ENCODE data around the gene SORD.

The SORD gene

DNA sequence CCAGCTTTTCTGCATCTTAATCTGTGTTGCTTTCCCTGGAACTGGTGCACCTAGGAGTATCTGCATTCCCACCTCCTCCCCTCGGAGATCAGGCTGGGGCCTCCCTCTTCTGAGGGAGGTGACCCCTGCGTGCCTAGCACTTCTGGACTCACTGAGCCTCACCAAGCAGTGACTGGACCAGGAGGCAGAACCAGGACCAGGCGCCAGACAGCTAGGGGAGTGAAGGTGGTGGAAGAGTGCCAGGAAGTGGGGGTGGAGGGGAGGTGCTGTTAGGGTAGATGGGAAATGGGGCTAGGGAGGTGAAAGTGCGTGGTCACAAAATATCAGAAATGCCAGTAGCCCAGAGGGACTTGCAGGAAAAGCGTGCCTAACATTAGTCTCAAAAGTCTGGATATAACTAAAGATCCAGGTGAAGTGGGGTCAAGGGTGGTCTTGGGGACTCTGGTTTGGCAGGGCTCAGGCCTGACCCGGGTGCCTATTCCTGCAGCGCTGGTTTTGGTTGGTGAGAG is 92.4 kb downstream of the SORD start:
- DNase-seq (ENCODE audit: extremely low read depth, low read depth), result no peak
- TF ChIP-seq, protein P1, sequence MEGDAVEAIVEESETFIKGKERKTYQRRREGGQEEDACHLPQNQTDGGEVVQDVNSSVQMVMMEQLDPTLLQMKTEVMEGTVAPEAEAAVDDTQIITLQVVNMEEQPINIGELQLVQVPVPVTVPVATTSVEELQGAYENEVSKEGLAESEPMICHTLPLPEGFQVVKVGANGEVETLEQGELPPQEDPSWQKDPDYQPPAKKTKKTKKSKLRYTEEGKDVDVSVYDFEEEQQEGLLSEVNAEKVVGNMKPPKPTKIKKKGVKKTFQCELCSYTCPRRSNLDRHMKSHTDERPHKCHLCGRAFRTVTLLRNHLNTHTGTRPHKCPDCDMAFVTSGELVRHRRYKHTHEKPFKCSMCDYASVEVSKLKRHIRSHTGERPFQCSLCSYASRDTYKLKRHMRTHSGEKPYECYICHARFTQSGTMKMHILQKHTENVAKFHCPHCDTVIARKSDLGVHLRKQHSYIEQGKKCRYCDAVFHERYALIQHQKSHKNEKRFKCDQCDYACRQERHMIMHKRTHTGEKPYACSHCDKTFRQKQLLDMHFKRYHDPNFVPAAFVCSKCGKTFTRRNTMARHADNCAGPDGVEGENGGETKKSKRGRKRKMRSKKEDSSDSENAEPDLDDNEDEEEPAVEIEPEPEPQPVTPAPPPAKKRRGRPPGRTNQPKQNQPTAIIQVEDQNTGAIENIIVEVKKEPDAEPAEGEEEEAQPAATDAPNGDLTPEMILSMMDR (IDR thresholded peaks at IDR 0.05; ENCODE audit: low read depth, low read length), result no peak

DNA sequence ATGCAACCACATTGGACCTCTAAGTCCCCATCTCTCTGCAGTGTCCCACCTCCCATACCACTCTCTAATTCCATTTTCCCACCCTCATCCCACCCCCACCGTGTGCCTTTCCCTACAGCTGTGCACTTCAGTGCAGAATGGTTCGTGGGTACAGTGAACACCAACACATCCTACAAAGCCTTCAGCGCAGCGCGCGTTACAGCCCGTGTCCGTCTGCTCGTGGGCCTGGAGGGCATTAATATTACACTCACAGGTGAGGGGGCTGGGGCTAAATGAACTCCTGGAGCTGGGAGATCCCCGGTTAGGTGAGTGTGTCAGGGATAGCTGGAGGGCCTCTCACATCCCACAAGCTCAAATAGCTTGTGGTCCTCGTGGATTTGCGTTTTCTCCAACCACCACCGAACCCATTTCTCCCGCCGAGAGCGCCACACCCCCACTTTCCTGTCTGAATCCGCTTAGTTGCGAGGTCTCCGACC is 93.0 kb downstream of the SORD start:
- DNase-seq (ENCODE audit: extremely low read depth, low read depth), result no peak
- TF ChIP-seq, protein P1 (IDR thresholded peaks at IDR 0.05; ENCODE audit: low read depth, low read length), result no peak

DNA sequence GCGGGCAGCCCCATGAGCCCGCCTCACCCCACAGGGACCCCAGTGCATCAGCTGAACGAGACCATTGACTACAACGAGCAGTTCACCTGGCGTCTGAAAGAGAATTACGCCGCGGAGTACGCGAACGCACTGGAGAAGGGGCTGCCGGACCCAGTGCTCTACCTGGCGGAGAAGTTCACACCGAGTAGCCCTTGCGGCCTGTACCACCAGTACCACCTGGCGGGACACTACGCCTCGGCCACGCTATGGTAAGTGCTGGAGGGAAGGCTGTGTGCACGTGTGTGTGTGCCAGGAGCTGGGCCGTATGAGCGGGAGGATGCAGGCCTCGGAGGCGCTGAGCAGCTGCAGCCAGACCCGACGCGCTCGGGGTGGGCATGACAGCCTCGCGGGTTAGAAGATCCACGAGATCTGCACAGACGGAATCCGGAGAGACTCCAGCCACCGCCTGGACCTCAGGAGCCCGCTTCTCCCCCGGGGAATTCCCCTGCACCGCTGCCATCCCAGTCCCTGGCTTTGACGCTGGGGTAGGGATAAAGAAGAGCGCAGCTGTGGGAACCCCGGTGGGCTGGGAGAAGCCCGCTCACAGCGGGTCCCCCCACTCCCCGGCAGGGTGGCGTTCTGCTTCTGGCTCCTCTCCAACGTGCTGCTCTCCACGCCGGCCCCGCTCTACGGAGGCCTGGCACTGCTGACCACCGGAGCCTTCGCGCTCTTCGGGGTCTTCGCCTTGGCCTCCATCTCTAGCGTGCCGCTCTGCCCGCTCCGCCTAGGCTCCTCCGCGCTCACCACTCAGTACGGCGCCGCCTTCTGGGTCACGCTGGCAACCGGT is 93.7 kb downstream of the SORD start:
- TF ChIP-seq, protein P1 (IDR thresholded peaks at IDR 0.05; ENCODE audit: low read depth, low read length), result no peak
- no peak for DNase-seq (ENCODE audit: extremely low read depth, low read depth)

DNA sequence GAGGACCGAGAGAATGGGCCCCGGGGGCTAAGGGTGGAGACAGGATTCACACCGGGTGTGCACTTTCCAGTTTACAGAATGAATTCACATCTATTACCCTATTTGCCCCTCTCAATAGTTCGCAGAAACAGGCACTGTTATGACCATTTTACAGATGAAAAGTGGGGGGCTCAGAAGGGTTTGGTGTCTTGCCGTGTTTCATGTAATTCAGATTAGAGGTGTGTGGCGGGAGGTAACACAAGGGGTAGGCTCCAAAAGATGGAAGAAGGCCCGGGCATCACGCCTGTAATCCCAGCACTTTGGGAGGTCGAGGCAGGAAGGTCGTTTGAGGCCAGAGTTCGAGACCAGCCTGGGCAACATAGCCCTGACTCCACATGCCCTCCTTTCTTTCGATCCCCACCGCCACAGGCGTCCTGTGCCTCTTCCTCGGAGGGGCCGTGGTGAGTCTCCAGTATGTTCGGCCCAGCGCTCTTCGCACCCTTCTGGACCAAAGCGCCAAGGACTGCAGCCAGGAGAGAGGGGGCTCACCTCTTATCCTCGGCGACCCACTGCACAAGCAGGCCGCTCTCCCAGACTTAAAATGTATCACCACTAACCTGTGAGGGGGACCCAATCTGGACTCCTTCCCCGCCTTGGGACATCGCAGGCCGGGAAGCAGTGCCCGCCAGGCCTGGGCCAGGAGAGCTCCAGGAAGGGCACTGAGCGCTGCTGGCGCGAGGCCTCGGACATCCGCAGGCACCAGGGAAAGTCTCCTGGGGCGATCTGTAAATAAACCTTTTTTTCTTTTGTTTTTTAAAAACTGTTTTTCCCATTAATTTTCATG is 94.5 kb downstream of the SORD start:
- DNase-seq (ENCODE audit: extremely low read depth, low read depth), result no peak
- TF ChIP-seq, protein P1 (IDR thresholded peaks at IDR 0.05; ENCODE audit: low read depth, low read length), result no peak

DNA sequence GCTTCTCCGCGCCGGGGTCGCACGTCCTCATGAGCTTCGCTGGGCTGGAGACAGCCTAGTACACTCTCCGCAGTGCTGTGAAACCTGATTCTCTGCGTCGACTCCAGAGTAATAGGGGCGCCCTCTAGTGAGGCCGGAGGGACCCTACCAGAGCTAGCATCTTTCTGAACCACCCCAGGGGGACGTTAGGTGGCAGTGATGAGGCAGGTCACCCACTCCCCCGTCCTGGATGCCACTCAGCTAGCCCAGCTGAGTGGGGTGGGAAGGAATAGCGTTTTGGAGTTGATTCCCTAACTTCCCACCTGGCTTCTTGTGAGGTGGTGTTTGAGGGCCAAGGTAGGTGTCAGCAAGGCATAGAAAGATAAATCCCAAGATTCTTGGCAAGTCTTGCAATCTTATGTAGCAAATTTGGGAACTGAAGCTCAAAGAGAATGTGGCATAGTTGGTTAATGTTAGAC is 95.2 kb downstream of the SORD start:
- TF ChIP-seq, protein P1 (IDR thresholded peaks at IDR 0.05; ENCODE audit: low read depth, low read length), result peak; percentile 100
- DNase-seq (ENCODE audit: extremely low read depth, low read depth), result peak; percentile 63

DNA sequence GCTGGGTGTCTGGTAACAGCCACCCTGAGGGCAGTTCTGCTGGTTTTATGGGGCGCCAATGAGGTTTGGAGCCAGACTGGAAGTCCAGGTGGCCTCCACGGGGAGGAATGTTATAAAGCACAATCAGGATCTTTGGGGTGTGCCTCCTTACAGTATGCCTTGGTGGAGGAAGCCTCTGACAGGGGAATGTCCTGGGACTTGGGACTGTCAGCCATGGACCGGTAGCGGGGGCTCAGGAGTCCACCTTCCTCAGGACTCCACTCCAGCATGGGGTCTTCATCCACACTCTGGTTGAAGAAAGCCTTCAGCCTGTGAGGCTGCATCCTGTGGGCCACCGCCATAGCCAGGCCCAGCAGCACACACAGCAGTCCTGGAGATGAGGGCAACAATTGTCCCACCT is 96.0 kb downstream of the SORD start:
- TF ChIP-seq, protein P1 (IDR thresholded peaks at IDR 0.05; ENCODE audit: low read depth, low read length), result no peak
- no peak for DNase-seq (ENCODE audit: extremely low read depth, low read depth)

All from AG09319 (cell line).